Measurements from ENCODE around the gene IRS2.
A peak's percentile ranks its signal among the peaks of the same experiment; 100 is the strongest.

IRS2 gene

GRCh38 chr13:109779074-109779473, 7.3 kb downstream of the IRS2 start:
- no peak for DNase-seq

DNA sequence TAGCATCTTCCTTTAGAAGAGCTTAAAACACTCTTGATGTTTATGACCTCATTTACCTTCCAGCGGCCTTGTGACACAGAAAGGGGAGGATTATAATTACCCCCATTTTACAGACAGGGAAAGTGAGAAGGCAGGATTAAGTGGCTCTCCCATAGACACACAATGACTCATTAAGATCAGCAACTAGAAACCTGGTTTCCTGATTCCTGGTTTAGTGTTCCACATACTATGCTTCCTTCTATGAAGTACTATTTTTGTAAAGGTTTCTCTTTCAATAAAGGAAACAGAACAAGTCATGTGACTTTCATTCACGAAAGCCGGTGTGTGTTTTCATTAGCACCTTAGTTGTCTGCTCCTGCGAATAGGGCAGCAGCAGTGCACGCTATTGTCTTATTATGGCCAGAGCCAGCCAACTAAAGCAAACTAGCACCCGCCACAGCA, 8.3 kb downstream of the IRS2 start:
- peak; percentile 41 for DNase-seq

- DNase-seq = no peak
Observed at GRCh38 chr13:109776575-109776974, 9.8 kb downstream of the IRS2 start.

DNA sequence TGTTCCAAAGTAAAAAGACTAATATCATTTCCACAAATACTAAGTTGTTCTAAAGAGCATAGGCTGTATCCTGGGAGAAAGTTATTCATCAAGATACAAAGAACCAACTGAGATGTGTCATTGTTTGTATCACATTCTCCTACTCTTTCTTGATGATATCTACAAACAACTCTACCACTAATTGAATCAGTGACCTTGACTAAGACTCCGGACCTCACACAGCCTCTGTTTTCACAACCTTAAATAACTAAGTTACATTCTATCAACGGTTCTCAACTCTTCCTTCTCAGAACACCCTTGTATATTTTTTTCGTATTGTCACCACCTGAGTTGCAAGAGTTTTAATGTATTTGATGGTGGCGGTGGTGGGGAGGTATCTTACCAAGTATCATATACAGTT, 12.6 kb downstream of the IRS2 start:
- no peak for DNase-seq

DNA sequence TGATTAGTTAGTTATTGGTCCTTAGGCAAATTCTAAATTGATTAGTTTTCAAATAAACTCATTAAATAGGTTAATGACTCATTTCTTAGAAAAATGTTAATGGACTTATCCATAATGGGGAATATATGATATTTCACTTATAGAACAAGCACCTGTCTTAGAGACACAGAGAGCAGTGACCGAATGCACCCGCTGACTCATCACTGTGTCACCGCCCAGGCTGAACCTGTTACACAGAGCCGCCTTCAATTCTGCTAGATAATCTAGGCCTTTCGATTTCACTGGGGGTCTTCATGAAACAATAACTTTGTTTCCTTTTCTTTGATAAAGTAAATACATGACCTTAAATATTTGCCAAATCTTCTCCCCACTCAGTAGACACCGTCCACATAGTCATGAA, 13.1 kb downstream of the IRS2 start:
- DNase-seq = no peak

DNA sequence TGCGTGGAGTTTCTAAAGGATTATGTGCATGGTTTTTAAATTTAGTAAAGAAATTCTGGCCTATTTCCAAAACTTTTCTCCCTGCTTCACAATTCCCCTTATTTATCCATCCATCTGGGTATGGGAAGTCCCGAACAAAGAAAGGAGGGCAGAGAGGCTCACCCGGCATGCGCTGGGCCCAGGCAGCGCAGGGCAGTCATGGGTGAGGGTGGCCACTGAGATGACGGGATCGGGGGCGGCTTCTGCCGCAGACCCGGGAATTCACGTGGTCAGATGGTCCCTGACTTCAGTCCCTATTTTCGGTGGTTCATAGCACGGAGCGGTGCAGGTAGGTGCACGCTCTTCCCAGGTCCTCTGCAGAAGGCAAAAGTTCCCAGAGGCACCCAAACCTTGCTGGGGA, 14.5 kb downstream of the IRS2 start:
- DNase-seq = no peak

GRCh38 chr13:109770436-109770835, 15.9 kb downstream of the IRS2 start:
- DNase-seq = no peak

DNA sequence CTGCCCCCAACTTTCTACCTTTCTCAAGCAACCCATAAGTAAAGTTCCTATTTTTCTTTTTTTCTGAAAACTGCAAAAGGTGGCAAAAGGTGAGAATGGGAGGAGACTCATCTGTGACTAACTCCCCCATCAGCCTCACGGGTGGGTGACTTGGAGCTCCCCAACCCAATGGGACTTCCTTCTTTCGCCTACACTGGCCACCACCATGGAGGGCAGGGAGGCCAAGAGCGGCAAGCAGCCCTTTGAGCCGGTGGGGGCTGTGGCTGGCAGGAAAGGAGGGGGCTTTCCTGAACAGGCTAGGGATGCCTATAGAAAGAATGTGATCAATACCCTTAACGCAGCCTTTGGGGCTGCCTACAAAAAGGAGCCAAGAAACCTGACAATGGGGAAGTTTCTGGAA, 16.5 kb downstream of the IRS2 start:
- no peak for DNase-seq

GRCh38 chr13:109769275-109769674, 17.1 kb downstream of the IRS2 start:
- DNase-seq = no peak

DNA sequence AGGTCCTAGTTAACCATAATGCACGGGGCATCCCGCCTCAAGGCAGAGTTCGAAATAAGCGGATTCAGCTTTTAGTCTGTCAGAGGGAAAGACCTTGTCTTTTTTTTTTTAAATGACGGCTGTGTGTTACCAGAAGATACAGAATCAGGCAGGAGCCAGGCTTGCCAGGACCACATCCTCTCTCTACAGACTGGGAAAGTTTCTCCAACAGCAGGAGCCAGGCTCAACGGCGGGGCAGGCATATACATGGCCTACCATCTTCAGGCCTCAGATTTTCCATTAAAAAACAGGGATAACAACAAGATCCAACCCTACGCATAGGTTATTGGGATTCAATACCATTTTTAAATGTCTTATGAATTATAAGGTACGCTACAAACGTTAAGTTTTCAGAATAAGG, 17.8 kb downstream of the IRS2 start:
- DNase-seq = no peak

DNA sequence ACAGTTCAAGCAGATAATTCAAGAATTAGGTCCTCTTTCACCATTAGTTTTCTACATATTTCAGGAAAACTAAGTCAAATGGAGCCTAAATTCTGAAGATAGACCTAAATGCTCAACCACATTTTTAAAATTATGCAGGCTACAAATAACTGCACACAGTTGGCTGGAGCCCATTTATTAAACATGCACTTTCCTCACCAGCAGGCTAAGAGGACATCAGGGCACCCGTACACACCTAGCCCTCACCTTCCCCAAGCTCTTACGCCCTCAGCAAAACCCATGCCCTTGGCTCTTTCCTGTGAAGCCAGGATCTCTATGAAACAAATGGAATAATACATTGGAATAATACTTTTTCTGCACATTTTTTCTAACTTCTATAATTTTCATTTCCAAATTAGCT, 18.2 kb downstream of the IRS2 start:
- DNase-seq = no peak

- no peak for DNase-seq
Observed at GRCh38 chr13:109767023-109767422, 19.4 kb downstream of the IRS2 start.

GRCh38 chr13:109764470-109765291, 21.7 kb downstream of the IRS2 start:
- DNase-seq = peak; percentile 29

DNA sequence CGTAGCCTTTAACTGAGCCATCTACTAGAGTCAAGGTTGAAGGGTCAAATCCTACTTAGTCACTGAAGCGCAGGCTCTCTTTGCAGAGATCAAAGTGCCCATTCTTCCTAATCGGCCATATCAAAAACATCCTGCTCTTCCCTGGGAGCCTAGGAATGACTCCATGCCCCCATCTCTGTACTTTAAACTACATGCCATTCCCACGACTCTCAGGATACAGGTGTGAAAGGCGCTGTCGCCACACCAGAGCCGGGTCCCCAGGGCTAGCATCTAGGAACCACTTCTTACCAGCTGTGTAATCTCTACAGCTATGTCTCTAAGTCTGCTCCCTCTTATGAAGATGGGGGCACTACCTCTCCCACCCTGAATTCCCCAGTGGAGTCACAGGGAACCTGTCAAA, 22.3 kb downstream of the IRS2 start:
- no peak for DNase-seq

GRCh38 chr13:109762791-109763190, 23.6 kb downstream of the IRS2 start:
- no peak for DNase-seq

GRCh38 chr13:109761695-109762094, 24.7 kb downstream of the IRS2 start:
- no peak for DNase-seq

DNA sequence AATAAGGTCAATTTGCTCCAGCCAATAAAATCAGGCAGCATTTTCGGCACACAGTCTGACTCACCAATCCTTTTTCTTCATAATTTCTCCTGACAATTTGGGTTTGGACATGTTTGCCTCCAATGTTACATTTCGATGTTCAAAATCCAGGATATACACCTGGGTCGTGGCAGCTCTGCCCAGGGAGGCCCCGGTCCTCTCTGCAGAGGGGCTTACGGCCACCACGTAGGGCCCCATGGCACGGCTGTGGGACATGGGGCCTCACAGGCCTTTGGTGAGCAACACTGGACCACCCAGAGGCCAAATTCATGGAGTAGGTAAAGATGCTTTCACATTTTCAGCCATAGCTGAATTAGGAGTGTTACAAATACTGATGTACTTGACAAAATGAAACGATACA, 25.4 kb downstream of the IRS2 start:
- DNase-seq = no peak

- DNase-seq = no peak
Observed at GRCh38 chr13:109760402-109760801, 26.0 kb downstream of the IRS2 start.

DNA sequence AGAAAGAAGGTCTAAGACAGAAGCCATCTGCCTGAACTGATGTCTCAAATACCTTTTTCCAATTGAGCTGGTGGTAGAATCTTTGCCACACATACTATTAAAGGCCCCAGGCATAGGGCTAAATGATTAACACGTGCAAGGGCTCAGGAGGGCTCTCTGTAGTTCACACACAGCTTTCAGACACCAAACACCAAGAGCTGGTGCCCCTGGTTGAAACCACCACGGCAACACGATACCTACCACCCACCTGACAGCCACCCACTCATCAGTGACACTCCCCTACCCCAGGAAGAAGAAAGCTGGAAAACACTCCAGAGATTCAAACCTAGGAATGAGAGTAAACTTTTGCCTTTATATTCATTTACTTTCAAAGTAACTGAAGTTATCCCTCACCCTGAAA, 26.8 kb downstream of the IRS2 start:
- no peak for DNase-seq

- DNase-seq = no peak
Observed at GRCh38 chr13:109758937-109759480, 27.4 kb downstream of the IRS2 start.

GRCh38 chr13:109756778-109757177, 29.6 kb downstream of the IRS2 start:
- DNase-seq = no peak

- DNase-seq = no peak
Observed at GRCh38 chr13:109755997-109756396, 30.4 kb downstream of the IRS2 start.

DNA sequence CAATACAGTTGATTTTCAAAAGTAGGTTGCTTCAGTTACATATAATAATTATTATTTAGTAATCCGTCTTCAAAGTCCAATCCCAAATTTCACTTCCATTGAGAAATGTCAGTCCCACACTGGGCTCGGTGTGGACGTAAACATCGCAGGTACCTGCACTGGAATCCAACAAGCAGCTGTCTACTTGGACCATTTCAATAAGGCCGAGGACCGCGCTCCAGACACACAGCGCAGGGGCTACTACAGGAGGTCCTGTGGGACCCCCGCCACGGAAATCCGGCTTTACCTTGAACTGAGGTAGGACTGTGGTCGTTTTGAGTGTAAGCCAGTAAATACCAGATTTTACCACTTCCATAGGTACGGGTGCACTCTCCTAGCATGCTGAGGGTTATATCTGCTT, 30.8 kb downstream of the IRS2 start:
- DNase-seq = no peak

- DNase-seq = no peak
Observed at GRCh38 chr13:109751477-109751876, 34.9 kb downstream of the IRS2 start.

GRCh38 chr13:109750221-109750775, 36.1 kb downstream of the IRS2 start:
- no peak for DNase-seq

Measured in COR-L47 (cell line).